Measurements from ENCODE around the gene KMT2C.

KMT2C gene

GRCh38 chr7:152133804-152134203, 302.0 kb downstream of the KMT2C start:
- no peak for DNase-seq

- no peak for DNase-seq
Measured at GRCh38 chr7:152132812-152133211, 303.0 kb downstream of the KMT2C start.

GRCh38 chr7:152131981-152132494, 303.8 kb downstream of the KMT2C start:
- no peak for DNase-seq

GRCh38 chr7:152130658-152131590, 304.9 kb downstream of the KMT2C start:
- DNase-seq, result no peak

- no peak for DNase-seq
Measured at GRCh38 chr7:152129682-152130081, 306.1 kb downstream of the KMT2C start.

- no peak for DNase-seq
Measured at GRCh38 chr7:152128741-152129461, 306.9 kb downstream of the KMT2C start.

- no peak for DNase-seq
Measured at GRCh38 chr7:152128252-152128651, 307.6 kb downstream of the KMT2C start.

GRCh38 chr7:152127229-152127628, 308.6 kb downstream of the KMT2C start:
- DNase-seq, result no peak

GRCh38 chr7:152126741-152127140, 309.1 kb downstream of the KMT2C start:
- DNase-seq, result no peak

GRCh38 chr7:152122540-152122939, 313.3 kb downstream of the KMT2C start:
- no peak for DNase-seq

GRCh38 chr7:152121432-152121831, 314.4 kb downstream of the KMT2C start:
- DNase-seq, result no peak

- no peak for DNase-seq
Measured at GRCh38 chr7:152120776-152121175, 315.0 kb downstream of the KMT2C start.

- no peak for DNase-seq
Measured at GRCh38 chr7:152120210-152120609, 315.6 kb downstream of the KMT2C start.

- no peak for DNase-seq
Measured at GRCh38 chr7:152117356-152117755, 318.4 kb downstream of the KMT2C start.

GRCh38 chr7:152115021-152115718, 320.6 kb downstream of the KMT2C start:
- no peak for DNase-seq

GRCh38 chr7:152112829-152113228, 323.0 kb downstream of the KMT2C start:
- no peak for DNase-seq

- DNase-seq, result no peak
Measured at GRCh38 chr7:152108359-152108758, 327.4 kb downstream of the KMT2C start.

- no peak for DNase-seq
Measured at GRCh38 chr7:152107945-152108344, 327.9 kb downstream of the KMT2C start.

- no peak for DNase-seq
Measured at GRCh38 chr7:152106990-152107389, 328.8 kb downstream of the KMT2C start.

GRCh38 chr7:152105205-152105604, 330.6 kb downstream of the KMT2C start:
- DNase-seq, result no peak

GRCh38 chr7:152103691-152104090, 332.1 kb downstream of the KMT2C start:
- no peak for DNase-seq

GRCh38 chr7:152103066-152103465, 332.7 kb downstream of the KMT2C start:
- DNase-seq, result no peak

GRCh38 chr7:152097330-152097729, 338.5 kb downstream of the KMT2C start:
- DNase-seq, result no peak

Measured in T1000 (cell line).